Upper lobe of right lung (tissue), 1 donor: ENCODE data around the gene CD163. TPM values are rescaled to one million over a fixed set of nuclear protein-coding genes. Genes with fewer than 3 reads are reported as not detected.

Experiments
- ATAC-seq: fragments of 200-7000 bp; cut with Tn5 transposase; one replicate; pipeline ENCODE4 v1.9.1; 2020; ENCODE audit warnings: mild to moderate bottlenecking, moderate library complexity
- DNase-seq: peaks from one replicate; pipeline ENCODE4 v3.0.0-alpha.2; 2020
- H3K27ac ChIP-seq: fragments of 200-600 bp; one replicate; pipeline ENCODE4 v1.8.0; 2022
- H3K27me3 ChIP-seq: fragments of 200-600 bp; one replicate; pipeline ENCODE4 v1.8.0; 2022; ENCODE audit warnings: mild to moderate bottlenecking
- H3K36me3 ChIP-seq: fragments of 200-600 bp; one replicate; pipeline ENCODE4 v1.8.0; 2022
- H3K4me1 ChIP-seq: fragments of 200-600 bp; one replicate; pipeline ENCODE4 v1.8.0; 2022
- H3K4me3 ChIP-seq: fragments of 200-600 bp; one replicate; pipeline ENCODE4 v1.8.0; 2022; ENCODE audit warnings: mild to moderate bottlenecking
- H3K9me3 ChIP-seq: fragments of 200-600 bp; one replicate; pipeline ENCODE4 v1.8.0; 2022
- intact Hi-C: fragments of 100-400 bp; cut with DNase I; formaldehyde crosslinking; loops from one replicate; pipeline ENCODE4 v1.11.0; 2022
- total RNA-seq: library from RNA; stranded (reverse); fragmentation: NEBNext Ultra II Directional; extraction: Animal tissue kit (Norgen Biotek cat#: 25700); gene quantifications from one replicate; pipeline ENCODE4 v1.2.1, GENCODE V29; 2021
- TF ChIP-seq, protein P1 (sequence below): fragments of 200-600 bp; IDR thresholded peaks from one replicate; pipeline ENCODE4 v1.8.0; 2022; ENCODE audit warnings: antibody characterized with exemption
- donor health status: DM: no; HTN: yes; CAD: no; lungs with severe emphysema.

Gene CD163
- total RNA-seq, 1 donor from 2014 or later: 234 TPM

DNA sequence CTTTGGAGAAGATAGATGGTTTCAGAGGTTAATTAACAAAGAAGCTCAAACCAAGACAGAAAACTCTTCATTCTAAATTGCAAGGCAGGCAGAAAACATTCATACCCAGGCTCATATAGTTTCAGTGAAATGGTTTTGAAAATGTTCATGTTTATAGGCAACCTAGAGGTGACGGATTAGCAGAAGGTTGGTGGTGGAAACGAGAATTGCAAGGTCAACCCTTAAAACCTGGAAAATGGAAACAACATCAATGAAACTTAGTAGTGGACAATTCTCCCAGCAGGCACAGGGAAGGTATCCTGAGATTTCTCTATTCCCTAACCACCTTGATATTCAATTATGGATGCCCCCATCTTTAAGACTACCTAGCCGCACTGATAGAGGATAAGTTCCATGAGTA, 965 bp downstream of the CD163 start:
- TF ChIP-seq, protein P1, sequence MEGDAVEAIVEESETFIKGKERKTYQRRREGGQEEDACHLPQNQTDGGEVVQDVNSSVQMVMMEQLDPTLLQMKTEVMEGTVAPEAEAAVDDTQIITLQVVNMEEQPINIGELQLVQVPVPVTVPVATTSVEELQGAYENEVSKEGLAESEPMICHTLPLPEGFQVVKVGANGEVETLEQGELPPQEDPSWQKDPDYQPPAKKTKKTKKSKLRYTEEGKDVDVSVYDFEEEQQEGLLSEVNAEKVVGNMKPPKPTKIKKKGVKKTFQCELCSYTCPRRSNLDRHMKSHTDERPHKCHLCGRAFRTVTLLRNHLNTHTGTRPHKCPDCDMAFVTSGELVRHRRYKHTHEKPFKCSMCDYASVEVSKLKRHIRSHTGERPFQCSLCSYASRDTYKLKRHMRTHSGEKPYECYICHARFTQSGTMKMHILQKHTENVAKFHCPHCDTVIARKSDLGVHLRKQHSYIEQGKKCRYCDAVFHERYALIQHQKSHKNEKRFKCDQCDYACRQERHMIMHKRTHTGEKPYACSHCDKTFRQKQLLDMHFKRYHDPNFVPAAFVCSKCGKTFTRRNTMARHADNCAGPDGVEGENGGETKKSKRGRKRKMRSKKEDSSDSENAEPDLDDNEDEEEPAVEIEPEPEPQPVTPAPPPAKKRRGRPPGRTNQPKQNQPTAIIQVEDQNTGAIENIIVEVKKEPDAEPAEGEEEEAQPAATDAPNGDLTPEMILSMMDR: no peak
- H3K9me3 ChIP-seq: no peaks in the 10 kb centered on the region
- H3K27ac ChIP-seq: peak overlapping the region; percentile 53
- no peaks in the 10 kb centered on the region for H3K36me3 ChIP-seq
- no peak for DNase-seq
- no peaks in the 10 kb centered on the region for H3K27me3 ChIP-seq
- intact Hi-C loops: no loop called here
- peak overlapping the region; percentile 28 for H3K4me3 ChIP-seq
- peak; percentile 41 for ATAC-seq
- no peaks in the 10 kb centered on the region for H3K4me1 ChIP-seq

GRCh38 chr12:7501031-7501588, 2.5 kb downstream of the CD163 start:
- DNase-seq (no peak), ATAC-seq (peak; percentile 68)
- H3K4me1 ChIP-seq: no peaks in the 10 kb centered on the region
- H3K4me3 ChIP-seq: peak overlapping the region; percentile 28
- no peaks in the 10 kb centered on the region for H3K27me3 ChIP-seq
- TF ChIP-seq, protein P1: no peak
- H3K36me3 ChIP-seq: no peaks in the 10 kb centered on the region
- intact Hi-C loops: no loop called here
- no peaks in the 10 kb centered on the region for H3K9me3 ChIP-seq
- H3K27ac ChIP-seq: peak overlapping the region; percentile 45

DNA sequence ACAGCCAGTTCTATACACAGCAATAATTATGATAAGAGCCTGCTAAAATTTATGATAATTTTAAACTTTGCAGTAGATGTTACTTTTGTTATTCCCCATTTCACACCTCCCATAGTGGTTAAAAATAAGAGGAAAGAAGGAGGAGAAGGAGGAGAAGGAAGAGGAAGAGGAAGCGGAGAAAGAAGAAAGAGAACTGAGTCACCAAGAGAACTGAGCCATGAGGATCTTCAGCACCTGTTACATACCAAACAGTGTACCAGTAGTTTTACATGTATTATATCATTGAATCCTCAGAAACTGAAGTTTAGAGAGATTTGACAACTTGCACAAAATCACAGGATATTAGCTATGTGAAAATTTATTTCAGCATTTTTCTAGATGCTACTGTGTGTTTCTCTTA, 3.9 kb downstream of the CD163 start:
- H3K36me3 ChIP-seq: no peaks in the 10 kb centered on the region
- peak overlapping the region; percentile 28 for H3K4me3 ChIP-seq
- TF ChIP-seq, protein P1: no peak
- H3K27ac ChIP-seq: peak overlapping the region; percentile 27
- ATAC-seq (no peak), DNase-seq (no peak)
- H3K9me3 ChIP-seq: no peaks in the 10 kb centered on the region
- intact Hi-C loops: no loop called here
- H3K4me1 ChIP-seq: no peaks in the 10 kb centered on the region
- no peaks in the 10 kb centered on the region for H3K27me3 ChIP-seq

- H3K27me3 ChIP-seq: no peaks in the 10 kb centered on the region
- no peaks in the 10 kb centered on the region for H3K4me1 ChIP-seq
- peak; percentile 77 for ATAC-seq
- no peak for DNase-seq
- H3K4me3 ChIP-seq: peak overlapping the region; percentile 28
- TF ChIP-seq, protein P1: no peak
- H3K9me3 ChIP-seq: no peaks in the 10 kb centered on the region
- H3K27ac ChIP-seq: peak overlapping the region; percentile 19
- intact Hi-C loops: no loop called here
- no peaks in the 10 kb centered on the region for H3K36me3 ChIP-seq
Measured at GRCh38 chr12:7498809-7499208, 4.8 kb downstream of the CD163 start.

- no peaks in the 10 kb centered on the region for H3K9me3 ChIP-seq
- TF ChIP-seq, protein P1: no peak
- peaks cover 4% of the 10 kb centered on the region for H3K36me3 ChIP-seq
- no peaks in the 10 kb centered on the region for H3K4me1 ChIP-seq
- H3K4me3 ChIP-seq: no peak overlapping the region
- DNase-seq (no peak), ATAC-seq (no peak)
- no peak overlapping the region for H3K27ac ChIP-seq
- intact Hi-C loops: no loop called here
- H3K27me3 ChIP-seq: no peaks in the 10 kb centered on the region
Measured at GRCh38 chr12:7497661-7498060, 5.9 kb downstream of the CD163 start.

DNA sequence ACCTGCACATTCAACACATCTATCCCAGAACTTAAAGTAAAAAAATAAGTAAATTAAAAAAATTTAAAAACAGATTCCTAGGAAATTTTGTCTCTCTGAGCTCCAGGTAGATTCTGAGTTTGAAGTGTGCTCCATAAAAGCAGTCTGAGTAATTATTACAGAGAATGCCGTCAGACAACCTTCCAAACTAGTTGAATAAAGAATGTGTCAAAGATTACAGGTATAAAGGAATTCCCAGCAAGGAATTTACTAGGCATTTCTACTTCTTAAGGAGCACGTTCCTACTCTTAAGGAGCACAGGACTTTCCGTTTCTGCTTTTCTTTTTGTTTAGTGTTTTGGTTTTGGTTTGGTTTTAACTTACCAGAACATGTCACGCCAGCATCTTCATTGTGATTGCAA, 7.1 kb downstream of the CD163 start:
- no peak for ATAC-seq
- no peaks in the 10 kb centered on the region for H3K27me3 ChIP-seq
- H3K4me1 ChIP-seq: no peaks in the 10 kb centered on the region
- intact Hi-C loops: no loop called here
- DNase-seq: no peak
- H3K4me3 ChIP-seq: no peak overlapping the region
- no peak overlapping the region for H3K27ac ChIP-seq
- peaks cover 4% of the 10 kb centered on the region for H3K36me3 ChIP-seq
- TF ChIP-seq, protein P1: no peak
- no peaks in the 10 kb centered on the region for H3K9me3 ChIP-seq
